Erythroblast (primary cell): ENCODE results near the gene PPP3CA.

Experiments
- GATA1 ChIP-seq: IDR thresholded peaks from 2 replicates; pipeline ENCODE4 v1.6.1; 2011; ENCODE audit warnings: low read depth, mild to moderate bottlenecking, control low read depth, low read length, moderate library complexity
- POLR2A ChIP-seq: IDR thresholded peaks from 2 replicates; pipeline ENCODE4 v1.6.1; 2011; ENCODE audit warnings: mild to moderate bottlenecking, low read length

GRCh38 chr4:101027721-101028120, 319.6 kb downstream of the PPP3CA start:
- TF ChIP-seq POLR2A (no peak), GATA1 (no peak)
